ENCODE data around the gene GARS1. TPM values are rescaled to one million over a fixed set of nuclear protein-coding genes. Genes with fewer than 3 reads are reported as not detected.
A peak's percentile ranks its signal among the peaks of the same experiment; 100 is the strongest.

GARS1 gene
- total and polyA plus RNA-seq, 8 donors = 71.2 to 131 (median 78.8) TPM

GRCh38 chr7:30595436-30596013 lies 847 bp downstream of the GARS1 start:
- intact Hi-C loops (cut with DNase I) = no loop called here
- peaks cover 0 to 21% of the 10 kb centered on the region in 2 donors for H3K36me3 ChIP-seq
- peak overlapping the region; percentile 63 to 96 for H3K4me3 ChIP-seq
- peaks cover 16 to 49% of the 10 kb centered on the region in 2 donors for H3K4me1 ChIP-seq
- ATAC-seq (no peak), DNase-seq (no peak)
- peak overlapping the region; percentile 97 to 98 for H3K27ac ChIP-seq
- no peaks in the 10 kb centered on the region for H3K9me3 ChIP-seq
- H3K27me3 ChIP-seq = no peaks in the 10 kb centered on the region
- TF ChIP-seq CTCF (IDR thresholded peaks at IDR 0.05) = no peak

- Histone ChIP-seq H3K36me3 (peaks cover 0 to 27% of the 10 kb centered on the region in 2 donors), H3K27ac (peak overlapping the region; percentile 97 to 98), H3K4me3 (peak overlapping the region; percentile 63 to 96), H3K9me3 (no peaks in the 10 kb centered on the region), H3K27me3 (no peaks in the 10 kb centered on the region), H3K4me1 (peaks cover 16 to 49% of the 10 kb centered on the region in 2 donors)
- DNase-seq (peak in 1 of 4 donors; percentile 34), ATAC-seq (peak; percentile 17)
- intact Hi-C loops (cut with DNase I) = no loop called here
- no peak for TF ChIP-seq CTCF (IDR thresholded peaks at IDR 0.05)
Measured at GRCh38 chr7:30596014-30596641, 1.4 kb downstream of the GARS1 start.

- DNase-seq (no peak), ATAC-seq (no peak)
- intact Hi-C loops (cut with DNase I) = no loop called here
- H3K9me3 ChIP-seq = no peaks in the 10 kb centered on the region
- no peak for TF ChIP-seq CTCF (IDR thresholded peaks at IDR 0.05)
- H3K4me1 ChIP-seq = peaks cover 16 to 49% of the 10 kb centered on the region in 2 donors
- H3K36me3 ChIP-seq = peaks cover 0 to 33% of the 10 kb centered on the region in 2 donors
- peak overlapping the region; percentile 63 to 96 for H3K4me3 ChIP-seq
- no peaks in the 10 kb centered on the region for H3K27me3 ChIP-seq
- H3K27ac ChIP-seq = no peak overlapping the region
Measured at GRCh38 chr7:30596721-30597120, 2.0 kb downstream of the GARS1 start.

GRCh38 chr7:30598121-30598876 lies 3.6 kb downstream of the GARS1 start:
- intact Hi-C loops (cut with DNase I) = no loop called here
- H3K27me3 ChIP-seq = no peaks in the 10 kb centered on the region
- H3K36me3 ChIP-seq = peaks cover 0 to 49% of the 10 kb centered on the region in 2 donors
- no peak overlapping the region for H3K27ac ChIP-seq
- DNase-seq = no peak
- TF ChIP-seq CTCF (IDR thresholded peaks at IDR 0.05) = no peak
- H3K4me3 ChIP-seq = no peak overlapping the region
- ATAC-seq = no peak
- peaks cover 16 to 40% of the 10 kb centered on the region in 2 donors for H3K4me1 ChIP-seq
- H3K9me3 ChIP-seq = no peaks in the 10 kb centered on the region

- DNase-seq = no peak
- no peaks in the 10 kb centered on the region for H3K27me3 ChIP-seq
- H3K36me3 ChIP-seq = peaks cover 0 to 99% of the 10 kb centered on the region in 2 donors
- H3K4me1 ChIP-seq = no peaks in the 10 kb centered on the region
- no peak for TF ChIP-seq CTCF (IDR thresholded peaks at IDR 0.05)
- no peak overlapping the region for H3K4me3 ChIP-seq
- H3K27ac ChIP-seq = no peak overlapping the region
- no peaks in the 10 kb centered on the region for H3K9me3 ChIP-seq
- intact Hi-C loops (cut with DNase I) = no loop called here
- ATAC-seq = no peak
Measured at GRCh38 chr7:30604901-30605300, 10.2 kb downstream of the GARS1 start.

Measured in left lung (tissue), 10 donors.